DND-41 (cell line): Measurements from ENCODE around the gene IFNA6.
A peak's percentile ranks its signal among the peaks of the same experiment; 100 is the strongest.

Experiments used
- ATAC-seq: fragments of 200-7000 bp; cut with Tn5 transposase; 3 replicates; pipeline ENCODE4 v1.9.1; 2021; ENCODE audit warnings: low read depth; ENCODE audit not compliant: insufficient read depth
- DNase-seq: peaks from one replicate; pipeline ENCODE4 v3.0.0-alpha.2; 2020
- H2AFZ ChIP-seq: 2 replicates; pipeline ENCODE4 v1.6.0; 2012; ENCODE audit warnings: low read depth, low read length
- H3K27ac ChIP-seq: 2 replicates; pipeline ENCODE4 v1.5.1; 2012; ENCODE audit warnings: low read length, inconsistent platforms
- H3K27me3 ChIP-seq: fragments of 200-600 bp; sonication (generic); 2 replicates; pipeline ENCODE4 v1.6.0; 2012; ENCODE audit warnings: low read length, mild to moderate bottlenecking, inconsistent platforms; ENCODE audit not compliant: insufficient read depth, poor library complexity
- H3K36me3 ChIP-seq: 2 replicates; pipeline ENCODE4 v1.5.1; 2012; ENCODE audit warnings: low read length, inconsistent platforms; ENCODE audit not compliant: insufficient read depth
- H3K4me1 ChIP-seq: 2 replicates; pipeline ENCODE4 v1.5.1; 2012; ENCODE audit warnings: mild to moderate bottlenecking, low read length; ENCODE audit not compliant: insufficient read depth
- H3K4me2 ChIP-seq: 2 replicates; pipeline ENCODE4 v1.6.0; 2012; ENCODE audit warnings: mild to moderate bottlenecking, moderate library complexity, low read length, inconsistent platforms; ENCODE audit not compliant: insufficient read depth
- H3K4me3 ChIP-seq, 2 experiments: fragments of 200-600 bp in 1 of 2; shearing (Covaris generic) in 1 of 2; 2 replicates each; pipeline ENCODE4 v1.5.1; 2012 to 2016; ENCODE audit warnings: inconsistent platforms in 2 of 2, low read length in 2 of 2, mild to moderate bottlenecking in 2 of 2, low read depth in 1 of 2, moderate library complexity in 1 of 2
- H3K79me2 ChIP-seq: 2 replicates; pipeline ENCODE4 v1.6.0; 2012; ENCODE audit warnings: low read length, inconsistent platforms; ENCODE audit not compliant: insufficient read depth
- H3K9ac ChIP-seq: 2 replicates; pipeline ENCODE4 v1.6.0; 2012; ENCODE audit warnings: low read depth, mild to moderate bottlenecking, inconsistent platforms, low read length, moderate library complexity
- H3K9me3 ChIP-seq: 2 replicates; pipeline ENCODE4 v1.5.1; 2012; ENCODE audit warnings: low read length, moderate library complexity, mild to moderate bottlenecking, inconsistent platforms; ENCODE audit not compliant: insufficient read depth, severe bottlenecking
- H4K20me1 ChIP-seq: 2 replicates; pipeline ENCODE4 v1.6.0; 2012; ENCODE audit warnings: low read length; ENCODE audit not compliant: insufficient read depth
- EZH2 ChIP-seq: IDR thresholded peaks from 3 replicates; pipeline ENCODE4 v1.6.1; 2012; ENCODE audit warnings: borderline replicate concordance, low read depth, mild to moderate bottlenecking, moderate library complexity, low read length, inconsistent platforms; ENCODE audit not compliant: severe bottlenecking
- TF ChIP-seq, protein P1 (sequence below): IDR thresholded peaks from 2 replicates; pipeline ENCODE4 v1.5.1; 2012; ENCODE audit warnings: borderline replicate concordance, low read length, moderate library complexity, mild to moderate bottlenecking; ENCODE audit not compliant: poor library complexity, severe bottlenecking; ENCODE audit errors: extremely low read depth

The IFNA6 gene

DNA sequence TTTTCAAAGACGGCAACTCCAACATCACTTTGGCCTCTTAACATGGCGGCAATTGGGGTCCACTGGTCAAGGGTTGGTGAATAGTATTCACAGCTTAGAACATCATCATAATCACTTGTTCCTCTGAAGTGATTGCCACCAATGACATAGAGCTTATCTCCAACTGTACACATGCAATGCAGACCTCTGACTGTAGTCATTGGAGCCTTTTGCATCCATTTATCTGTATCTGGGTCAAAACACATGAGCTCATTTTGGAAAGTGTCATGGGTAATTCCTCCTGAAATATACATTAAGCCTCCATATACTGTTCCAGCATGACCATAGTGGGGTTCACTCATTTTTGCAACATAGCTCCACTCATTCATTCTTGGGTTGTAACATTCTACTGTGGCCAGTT is 17.5 kb downstream of the IFNA6 start:
- no peaks in the 10 kb centered on the region for H3K9me3 ChIP-seq
- peaks cover 50% of the 10 kb centered on the region for H3K4me1 ChIP-seq
- no peak overlapping the region for H2AFZ ChIP-seq
- no peak overlapping the region for H3K27ac ChIP-seq
- TF ChIP-seq, protein P1, sequence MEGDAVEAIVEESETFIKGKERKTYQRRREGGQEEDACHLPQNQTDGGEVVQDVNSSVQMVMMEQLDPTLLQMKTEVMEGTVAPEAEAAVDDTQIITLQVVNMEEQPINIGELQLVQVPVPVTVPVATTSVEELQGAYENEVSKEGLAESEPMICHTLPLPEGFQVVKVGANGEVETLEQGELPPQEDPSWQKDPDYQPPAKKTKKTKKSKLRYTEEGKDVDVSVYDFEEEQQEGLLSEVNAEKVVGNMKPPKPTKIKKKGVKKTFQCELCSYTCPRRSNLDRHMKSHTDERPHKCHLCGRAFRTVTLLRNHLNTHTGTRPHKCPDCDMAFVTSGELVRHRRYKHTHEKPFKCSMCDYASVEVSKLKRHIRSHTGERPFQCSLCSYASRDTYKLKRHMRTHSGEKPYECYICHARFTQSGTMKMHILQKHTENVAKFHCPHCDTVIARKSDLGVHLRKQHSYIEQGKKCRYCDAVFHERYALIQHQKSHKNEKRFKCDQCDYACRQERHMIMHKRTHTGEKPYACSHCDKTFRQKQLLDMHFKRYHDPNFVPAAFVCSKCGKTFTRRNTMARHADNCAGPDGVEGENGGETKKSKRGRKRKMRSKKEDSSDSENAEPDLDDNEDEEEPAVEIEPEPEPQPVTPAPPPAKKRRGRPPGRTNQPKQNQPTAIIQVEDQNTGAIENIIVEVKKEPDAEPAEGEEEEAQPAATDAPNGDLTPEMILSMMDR = no peak
- TF ChIP-seq EZH2 = no peak
- peak overlapping the region in 1 of 2 experiments; percentile 89; a peak in 2 of 4 replicates for H3K4me3 ChIP-seq
- peak overlapping the region; percentile 89 for H3K9ac ChIP-seq
- peaks cover 37% of the 10 kb centered on the region for H4K20me1 ChIP-seq
- peaks cover 70% of the 10 kb centered on the region for H3K79me2 ChIP-seq
- no peaks in the 10 kb centered on the region for H3K27me3 ChIP-seq
- H3K36me3 ChIP-seq = peaks cover 23% of the 10 kb centered on the region
- H3K4me2 ChIP-seq = peak overlapping the region; percentile 66
- DNase-seq = no peak
- ATAC-seq = no peak

DNA sequence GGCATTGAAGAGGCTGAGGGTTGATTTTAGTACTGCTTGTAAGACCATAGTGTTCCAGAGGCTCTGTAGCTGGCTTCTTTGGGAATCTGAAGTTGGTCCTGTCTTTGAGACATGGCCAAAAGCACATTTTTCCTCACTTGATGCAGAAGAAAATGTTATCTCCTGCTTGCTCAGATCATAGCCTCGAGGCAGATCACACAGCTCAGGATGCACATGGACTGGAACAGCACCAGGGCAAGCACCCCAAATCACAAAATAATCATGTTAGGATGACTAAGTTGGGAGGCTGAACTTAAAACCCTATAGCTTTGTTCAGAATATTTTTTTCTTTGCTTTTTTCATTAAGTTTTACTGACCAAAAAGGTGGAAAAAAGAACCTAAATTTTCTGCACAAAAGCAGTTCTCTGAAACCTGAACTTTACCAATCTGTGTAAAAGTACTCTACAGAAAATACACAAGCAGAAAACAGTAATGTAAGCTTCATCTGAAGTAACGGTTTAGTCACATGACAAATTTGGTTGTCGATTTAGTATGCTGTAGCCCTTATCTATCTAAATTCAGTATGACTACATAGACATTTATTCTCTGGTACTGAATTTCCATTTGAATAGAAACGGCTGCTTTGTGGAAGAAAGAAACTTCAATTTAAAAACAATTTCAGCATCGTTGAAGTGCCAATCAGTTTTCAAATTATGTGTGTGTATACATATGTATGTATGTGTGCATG is 18.8 kb downstream of the IFNA6 start:
- H3K36me3 ChIP-seq = peaks cover 23% of the 10 kb centered on the region
- H3K27ac ChIP-seq = no peak overlapping the region
- DNase-seq (no peak), ATAC-seq (no peak)
- peak overlapping the region; percentile 11; the same call in 1 of the 2 replicates for H3K9ac ChIP-seq
- peaks cover 83% of the 10 kb centered on the region for H3K79me2 ChIP-seq
- H3K4me3 ChIP-seq = peak overlapping the region in 1 of 2 experiments; percentile 89; a peak in 1 of 4 replicates
- no peaks in the 10 kb centered on the region for H3K27me3 ChIP-seq
- H2AFZ ChIP-seq = no peak overlapping the region
- peaks cover 46% of the 10 kb centered on the region for H4K20me1 ChIP-seq
- TF ChIP-seq, protein P1 = no peak
- TF ChIP-seq EZH2 = no peak
- H3K4me2 ChIP-seq = peak overlapping the region; percentile 66
- H3K4me1 ChIP-seq = peaks cover 56% of the 10 kb centered on the region
- H3K9me3 ChIP-seq = no peaks in the 10 kb centered on the region

DNA sequence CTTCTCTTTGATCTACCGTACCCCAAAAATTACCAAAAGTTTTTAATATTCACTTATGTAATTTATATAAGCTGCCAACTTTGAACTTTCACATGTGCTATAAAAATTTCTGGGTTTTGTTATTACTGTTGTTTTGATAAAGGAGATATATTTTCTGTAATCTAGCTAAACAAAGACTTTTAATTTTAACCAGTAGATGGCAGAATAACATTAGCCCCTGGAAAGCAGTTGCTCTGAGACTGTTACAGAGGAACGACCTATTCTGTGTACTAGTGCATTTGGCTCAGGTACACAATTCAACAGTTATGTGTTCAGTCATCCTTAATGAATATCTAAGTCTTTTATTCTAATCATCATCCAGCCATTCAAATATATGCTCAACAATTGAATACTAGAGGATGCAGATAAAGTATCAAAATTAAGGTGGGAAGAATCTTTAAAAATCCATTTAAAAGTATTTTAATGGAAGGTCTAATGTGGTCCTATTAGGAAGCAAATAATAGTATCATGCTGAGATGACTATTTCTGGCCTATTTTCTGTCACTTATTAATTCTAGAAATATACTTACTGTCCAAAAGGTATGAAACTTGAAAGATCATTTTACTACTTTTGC is 24.1 kb downstream of the IFNA6 start:
- DNase-seq (no peak), ATAC-seq (peak; percentile 89)
- H3K36me3 ChIP-seq = peaks cover 38% of the 10 kb centered on the region
- no peak for TF ChIP-seq EZH2
- TF ChIP-seq, protein P1 = peak; percentile 70
- H3K27me3 ChIP-seq = no peaks in the 10 kb centered on the region
- H3K27ac ChIP-seq = no peak overlapping the region
- peaks cover 23% of the 10 kb centered on the region for H3K4me1 ChIP-seq
- peaks cover 51% of the 10 kb centered on the region for H3K79me2 ChIP-seq
- H3K9me3 ChIP-seq = no peaks in the 10 kb centered on the region
- H3K9ac ChIP-seq = no peak overlapping the region
- peaks cover 33% of the 10 kb centered on the region; the same call in 1 of the 2 replicates for H4K20me1 ChIP-seq
- no peak overlapping the region for H3K4me3 ChIP-seq
- H2AFZ ChIP-seq = no peak overlapping the region
- no peak overlapping the region for H3K4me2 ChIP-seq
